HG02885 (cell line): ENCODE results near the gene OPN5.
"Not testable (repeated sequence)": the region's sequence is repeated elsewhere in the genome, so short reads cannot be mapped to it uniquely, and the experiment has no call there.

ENCODE experiments used
- ATAC-seq: cut with Tn5 transposase; IDR thresholded peaks from one replicate; pipeline ENCODE4 v1.9.1; 2021; ENCODE audit warnings: mild to moderate bottlenecking; ENCODE audit not compliant: unreplicated experiment, poor library complexity

OPN5 gene

DNA sequence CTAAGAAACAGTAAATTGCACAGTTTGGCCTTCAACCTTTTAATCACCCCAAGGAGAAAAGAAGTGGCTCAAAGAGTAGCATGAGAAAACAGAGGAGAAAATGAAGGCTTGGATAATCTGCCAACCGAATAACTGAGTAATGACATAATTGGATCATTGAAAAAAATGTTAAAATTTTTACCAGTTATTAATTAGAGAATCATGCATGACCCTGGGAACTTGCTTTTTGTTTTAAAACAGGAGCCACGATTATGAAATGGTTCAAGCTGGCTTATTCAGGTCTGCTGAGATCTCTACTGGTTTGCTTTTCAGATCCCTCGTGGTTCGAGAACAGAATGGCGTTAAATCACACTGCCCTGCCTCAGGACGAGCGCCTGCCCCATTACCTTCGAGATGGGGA, at the start of gene OPN5:
Gene OPN5, plus strand, starts transcription at position 301 of the 400 bp plus-strand sequence. Its CDS starts 35 bp downstream, at position 336.
- no peak for ATAC-seq

DNA sequence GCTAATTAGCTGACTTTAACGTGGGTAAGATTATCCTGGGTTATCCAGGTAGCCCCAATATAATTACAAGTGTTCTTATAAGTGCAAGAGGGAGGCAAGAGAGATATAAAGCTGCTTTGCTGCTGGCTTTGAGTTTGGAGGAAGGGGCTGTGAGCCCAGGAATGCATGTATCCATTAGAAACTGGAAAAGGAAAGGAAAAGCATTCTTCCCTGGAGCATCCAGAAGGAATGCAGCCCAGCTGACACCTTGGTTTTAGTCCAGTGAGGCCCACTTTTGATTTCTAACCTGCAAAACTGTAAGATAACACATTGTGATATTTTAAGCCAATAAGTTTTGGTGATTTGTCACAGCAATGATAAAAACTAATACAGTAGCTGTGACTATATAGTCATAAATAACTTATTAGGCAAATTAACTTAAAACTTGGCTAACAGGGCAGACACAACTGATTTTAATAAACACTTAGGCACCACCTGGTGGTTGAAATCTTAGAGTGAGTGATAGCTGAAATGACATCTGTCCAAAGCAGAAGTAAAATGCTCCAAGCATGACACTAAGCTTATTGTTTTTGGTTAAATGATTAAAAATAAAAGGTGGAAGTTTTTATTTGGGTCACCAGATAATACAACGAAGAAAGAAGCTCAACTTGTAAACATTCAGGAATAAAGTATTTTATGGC, 47.8 kb upstream of the OPN5 start:
- ATAC-seq = peak; percentile 70

DNA sequence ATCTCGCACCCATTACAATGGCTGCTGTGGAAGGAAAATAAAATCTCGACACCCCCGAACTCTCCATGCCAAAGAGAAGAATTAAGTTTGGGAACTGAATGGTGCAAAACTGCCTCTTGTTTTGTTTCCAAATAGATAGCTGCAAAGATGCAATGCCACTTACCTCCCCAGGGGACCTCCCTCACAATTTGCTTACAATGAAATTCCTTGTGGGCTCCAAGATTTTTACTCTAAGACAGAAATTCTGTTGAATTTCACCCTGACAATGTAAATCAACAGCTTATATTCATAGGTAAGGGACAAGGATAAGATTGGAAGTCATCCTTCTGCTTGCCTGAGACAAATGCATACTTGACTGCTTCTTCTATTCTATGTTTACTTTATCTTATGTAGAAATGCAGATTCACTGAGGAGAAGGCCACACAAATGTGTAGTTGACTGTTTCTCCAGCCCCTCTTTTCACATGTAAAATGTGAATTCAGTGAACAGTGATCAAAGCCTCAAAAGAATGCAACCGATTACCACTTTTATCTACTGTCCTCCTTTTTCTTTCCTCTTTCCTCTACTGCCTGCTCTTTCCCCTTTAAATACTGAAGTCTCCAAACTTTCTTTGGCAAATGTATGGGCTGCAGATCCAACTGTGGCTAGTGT, 46.9 kb upstream of the OPN5 start:
- ATAC-seq = no peak

GRCh38 chr6:47736083-47736700, 45.6 kb upstream of the OPN5 start:
- no peak for ATAC-seq

DNA sequence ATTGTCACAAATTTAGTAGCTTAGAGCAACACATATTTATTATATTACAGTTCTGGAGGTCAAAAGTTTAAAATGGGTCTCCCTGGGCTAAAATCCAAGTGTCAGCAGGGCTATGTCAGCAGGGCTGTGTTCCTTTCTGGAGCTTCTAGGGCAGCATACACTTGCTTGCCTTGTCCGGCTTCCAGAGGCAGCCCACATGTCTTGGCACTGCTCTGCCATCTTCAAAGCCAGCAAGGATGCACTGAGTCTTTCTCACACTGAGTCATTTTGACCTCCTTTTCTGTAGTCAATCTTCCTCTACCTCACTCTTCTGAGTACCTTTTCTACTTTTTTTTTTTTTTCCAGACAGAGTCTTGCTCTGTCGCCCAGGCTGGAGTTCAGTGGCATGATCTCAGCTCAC, 44.4 kb upstream of the OPN5 start:
- no peak for ATAC-seq

DNA sequence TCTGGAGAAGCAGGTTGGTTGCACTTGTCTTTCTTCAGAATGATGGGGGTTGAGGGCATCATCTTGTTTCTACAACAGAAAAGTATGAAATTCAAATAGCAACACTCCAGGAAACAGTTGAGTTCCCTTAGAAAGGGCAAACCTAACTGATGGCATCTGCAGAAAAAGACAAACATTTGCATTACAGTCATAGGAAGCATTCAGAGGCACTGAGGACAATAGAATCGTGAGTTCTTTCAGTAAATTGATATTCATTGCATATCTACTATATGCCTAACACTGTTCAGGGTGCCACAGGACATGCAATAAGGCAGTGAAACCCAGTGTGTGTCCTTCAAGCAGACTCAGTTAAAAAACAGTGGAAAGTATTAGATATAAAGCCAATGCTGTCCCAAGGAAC, 41.1 kb upstream of the OPN5 start:
- no peak for ATAC-seq

DNA sequence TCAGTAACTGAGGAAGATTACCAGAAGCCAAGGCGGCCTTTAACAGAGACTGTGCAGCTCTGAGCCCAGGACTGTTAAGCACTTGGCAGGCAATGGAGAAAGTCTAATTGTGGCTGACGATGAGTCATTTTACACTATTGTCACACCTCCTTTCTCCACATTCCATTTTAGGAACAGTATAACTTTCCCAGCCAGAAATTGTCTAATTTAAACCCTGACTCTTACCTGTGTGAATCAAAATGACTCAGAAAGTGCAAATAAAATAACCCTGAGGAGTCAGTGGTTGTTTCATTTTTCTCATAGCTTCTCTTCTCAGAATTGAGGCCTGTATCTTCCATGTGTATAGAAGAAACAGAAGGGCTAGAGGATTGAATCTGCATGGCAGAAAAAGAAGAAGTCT, 40.0 kb upstream of the OPN5 start:
- ATAC-seq = peak; percentile 69

- ATAC-seq = no peak
Measured at GRCh38 chr6:47743744-47744143, 38.1 kb upstream of the OPN5 start.

DNA sequence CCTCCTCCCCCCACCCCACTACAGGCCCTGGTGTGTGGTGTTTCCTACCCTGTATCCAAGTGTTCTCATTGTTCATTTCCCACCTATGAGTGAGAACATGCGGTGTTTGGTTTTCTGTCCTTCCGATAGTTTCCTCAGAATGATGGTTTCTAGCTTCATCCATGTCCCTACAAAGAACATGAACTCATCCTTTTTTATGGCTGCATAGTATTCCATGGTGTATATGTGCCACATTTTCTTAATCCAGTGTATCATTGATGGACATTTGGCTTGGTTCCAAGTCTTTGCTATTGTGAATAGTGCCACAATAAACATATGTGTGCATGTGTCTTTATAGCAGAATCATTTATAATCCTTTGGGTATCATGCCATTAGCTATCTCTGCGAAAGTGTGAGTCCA, 36.6 kb upstream of the OPN5 start:
- not testable (repeated sequence) for ATAC-seq

DNA sequence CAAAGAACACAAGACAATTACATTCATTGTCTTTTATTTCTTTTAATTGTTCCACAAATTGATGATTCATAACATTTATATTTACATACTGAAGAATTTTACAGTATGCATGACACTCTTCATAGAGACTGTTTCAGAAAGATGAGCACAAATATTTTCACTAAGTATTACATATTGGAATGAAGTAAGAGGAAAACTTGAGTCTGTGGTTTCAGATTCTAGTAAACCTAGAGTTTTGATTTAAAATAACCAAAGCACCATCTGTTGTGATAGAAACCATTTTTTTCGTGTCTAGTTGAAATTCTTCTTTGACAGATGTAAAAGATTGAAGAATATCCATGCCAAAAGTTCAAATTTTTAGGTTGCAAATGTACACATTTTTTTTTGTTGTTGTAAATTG, 32.1 kb upstream of the OPN5 start:
- no peak for ATAC-seq

- ATAC-seq = no peak
Measured at GRCh38 chr6:47752801-47753200, 29.0 kb upstream of the OPN5 start.

DNA sequence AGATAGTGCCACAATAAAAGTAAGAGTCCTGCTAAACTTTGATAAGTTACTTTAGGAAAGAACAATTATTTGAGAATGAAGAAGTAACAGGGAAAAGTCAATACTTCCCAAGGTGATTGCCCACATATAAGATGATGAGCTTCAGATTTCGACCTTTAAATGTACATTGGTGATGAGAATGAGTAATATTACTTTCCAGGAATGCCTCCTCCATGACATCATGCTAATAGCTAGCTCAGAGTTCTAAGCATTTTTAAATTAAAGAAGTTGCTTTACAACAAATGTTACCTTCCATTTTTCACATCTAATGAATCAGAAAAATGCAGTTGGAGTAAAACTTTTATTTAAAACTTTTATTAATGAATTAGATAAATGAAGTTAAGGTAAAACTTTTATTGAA, 22.5 kb upstream of the OPN5 start:
- no peak for ATAC-seq

DNA sequence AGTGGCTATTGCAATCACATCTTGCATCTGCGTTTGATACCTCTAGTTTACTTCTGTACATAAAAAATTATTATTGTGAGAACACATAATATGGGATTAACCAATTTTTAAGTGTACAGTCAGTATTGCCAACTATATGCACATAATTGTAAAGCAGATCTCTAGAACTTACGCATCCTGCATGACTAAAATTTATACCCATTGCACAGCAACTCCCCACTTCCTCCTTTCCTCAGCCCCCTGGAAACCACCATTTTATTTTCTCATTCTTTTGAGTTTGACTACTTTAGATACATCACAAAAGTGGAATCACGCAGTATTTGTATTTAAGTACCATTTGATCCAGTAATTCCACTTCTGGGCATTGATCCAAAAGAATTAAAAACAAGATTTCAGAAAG, 19.3 kb upstream of the OPN5 start:
- ATAC-seq = no peak

GRCh38 chr6:47766445-47766844, 15.4 kb upstream of the OPN5 start:
- no peak for ATAC-seq

GRCh38 chr6:47767102-47767501, 14.7 kb upstream of the OPN5 start:
- ATAC-seq = no peak

GRCh38 chr6:47769982-47770381, 11.8 kb upstream of the OPN5 start:
- no peak for ATAC-seq

GRCh38 chr6:47772359-47772758, 9.5 kb upstream of the OPN5 start:
- no peak for ATAC-seq

GRCh38 chr6:47773005-47773404, 8.8 kb upstream of the OPN5 start:
- ATAC-seq = no peak

- peak; percentile 95 for ATAC-seq
Measured at GRCh38 chr6:47780510-47781356, 1.1 kb upstream of the OPN5 start.

- no peak for ATAC-seq
Measured at GRCh38 chr6:47785182-47785581, 3.4 kb downstream of the OPN5 start.
